Left ventricle myocardium inferior (tissue), 1 donor: ENCODE results near the gene AFAP1L1. TPM values are rescaled to one million over a fixed set of nuclear protein-coding genes. Genes with fewer than 3 reads are reported as not detected.

Experiments
- DNase-seq: peaks from one replicate; pipeline ENCODE4 v3.0.0-alpha.2; 2020
- H3K27ac ChIP-seq: fragments of 200-600 bp; replicated peaks from 2 replicates; pipeline ENCODE4 v1.8.0; 2021
- H3K27me3 ChIP-seq: fragments of 200-600 bp; 2 replicates; pipeline ENCODE4 v1.8.0; 2021; ENCODE audit warnings: low read depth
- H3K36me3 ChIP-seq: fragments of 200-600 bp; 2 replicates; pipeline ENCODE4 v1.8.0; 2021
- H3K4me1 ChIP-seq: fragments of 200-600 bp; 2 replicates; pipeline ENCODE4 v1.8.0; 2021
- H3K4me3 ChIP-seq: fragments of 200-600 bp; 2 replicates; pipeline ENCODE4 v1.8.0; 2021; ENCODE audit warnings: mild to moderate bottlenecking, moderate library complexity
- H3K9me3 ChIP-seq: fragments of 200-600 bp; replicated peaks from 2 replicates; pipeline ENCODE4 v1.8.0; 2021
- CTCF ChIP-seq: fragments of 200-600 bp; IDR thresholded peaks from 2 replicates; pipeline ENCODE4 v1.8.0; 2021; ENCODE audit warnings: antibody characterized with exemption, mild to moderate bottlenecking, borderline replicate concordance
- intact Hi-C: fragments of 100-400 bp; cut with micrococcal nuclease; formaldehyde crosslinking; loops from one replicate; pipeline ENCODE4 v1.11.0; 2022
- total RNA-seq: library from RNA; stranded (reverse); fragmentation: NEBNext Ultra II Directional; extraction: Animal tissue kit (Norgen Biotek cat#: 25700); gene quantifications from one replicate; pipeline ENCODE4 v1.2.1, GENCODE V29; 2021
- donor health status: DM: no; HTN: yes; CAD: no; lungs with severe emphysema.

AFAP1L1 gene
- total RNA-seq, 1 donor from 2014 or later, result 40.6 TPM

GRCh38 chr5:149251546-149251945 lies 20.1 kb upstream of the AFAP1L1 start:
- Histone ChIP-seq H3K27me3 (no peaks in the 10 kb centered on the region), H3K9me3 (no peaks in the 10 kb centered on the region), H3K4me1 (no peaks in the 10 kb centered on the region), H3K27ac (no peak overlapping the region), H3K36me3 (peaks cover 86% of the 10 kb centered on the region), H3K4me3 (no peak overlapping the region)
- no peak for DNase-seq
- intact Hi-C loops, result no loop called here
- no peak for TF ChIP-seq CTCF

GRCh38 chr5:149254506-149254905 lies 17.2 kb upstream of the AFAP1L1 start:
- H3K36me3 ChIP-seq, result peaks cover 76% of the 10 kb centered on the region
- DNase-seq, result no peak
- intact Hi-C loops, result no loop called here
- no peaks in the 10 kb centered on the region for H3K9me3 ChIP-seq
- no peak overlapping the region for H3K4me3 ChIP-seq
- no peak for TF ChIP-seq CTCF
- H3K27ac ChIP-seq, result no peak overlapping the region
- no peaks in the 10 kb centered on the region for H3K27me3 ChIP-seq
- H3K4me1 ChIP-seq, result no peaks in the 10 kb centered on the region

- H3K4me3 ChIP-seq, result no peak overlapping the region
- intact Hi-C loops, result no loop called here
- H3K27ac ChIP-seq, result no peak overlapping the region
- no peaks in the 10 kb centered on the region for H3K9me3 ChIP-seq
- peaks cover 57% of the 10 kb centered on the region for H3K36me3 ChIP-seq
- DNase-seq, result no peak
- no peak for TF ChIP-seq CTCF
- H3K4me1 ChIP-seq, result no peaks in the 10 kb centered on the region
- no peaks in the 10 kb centered on the region for H3K27me3 ChIP-seq
Measured at GRCh38 chr5:149256451-149256850, 15.2 kb upstream of the AFAP1L1 start.

GRCh38 chr5:149257131-149257530 lies 14.5 kb upstream of the AFAP1L1 start:
- intact Hi-C loops, result no loop called here
- Histone ChIP-seq H3K4me1 (no peaks in the 10 kb centered on the region), H3K27ac (no peak overlapping the region), H3K4me3 (no peak overlapping the region), H3K36me3 (peaks cover 50% of the 10 kb centered on the region), H3K27me3 (no peaks in the 10 kb centered on the region), H3K9me3 (no peaks in the 10 kb centered on the region)
- DNase-seq, result no peak
- no peak for TF ChIP-seq CTCF

- H3K4me3 ChIP-seq, result no peak overlapping the region
- no peak overlapping the region for H3K27ac ChIP-seq
- intact Hi-C loops, result no loop called here
- no peak for TF ChIP-seq CTCF
- no peaks in the 10 kb centered on the region for H3K27me3 ChIP-seq
- H3K4me1 ChIP-seq, result no peaks in the 10 kb centered on the region
- peaks cover 41% of the 10 kb centered on the region for H3K36me3 ChIP-seq
- no peaks in the 10 kb centered on the region for H3K9me3 ChIP-seq
- DNase-seq, result no peak
Measured at GRCh38 chr5:149257889-149258705, 13.6 kb upstream of the AFAP1L1 start.
